Ishikawa (cell line): ENCODE data around the gene CCL15.

ENCODE experiments used
- CEBPB ChIP-seq: IDR thresholded peaks from 2 replicates; pipeline ENCODE4 v1.6.1; 2012
- CREB1 ChIP-seq: IDR thresholded peaks from 2 replicates; pipeline ENCODE4 v1.6.1; 2012; ENCODE audit warnings: low read depth
- EP300 ChIP-seq: IDR thresholded peaks from 2 replicates; pipeline ENCODE4 v1.6.1; 2012; ENCODE audit warnings: borderline replicate concordance
- FOXM1 ChIP-seq: IDR thresholded peaks from 2 replicates; pipeline ENCODE4 v1.6.1; 2012; ENCODE audit warnings: low read depth, borderline replicate concordance
- MAX ChIP-seq: IDR thresholded peaks from 2 replicates; pipeline ENCODE4 v1.6.1; 2012
- NFIC ChIP-seq: IDR thresholded peaks from 2 replicates; pipeline ENCODE4 v1.6.1; 2012
- RAD21 ChIP-seq: IDR thresholded peaks from 2 replicates; pipeline ENCODE4 v1.6.1; 2012; ENCODE audit warnings: low read depth
- REST ChIP-seq: IDR thresholded peaks from 2 replicates; pipeline ENCODE4 v1.6.1; 2012; ENCODE audit warnings: low read depth, mild to moderate bottlenecking
- TAF1 ChIP-seq: IDR thresholded peaks from 2 replicates; pipeline ENCODE4 v1.6.1; 2012; ENCODE audit warnings: low read depth, mild to moderate bottlenecking
- TCF12 ChIP-seq: IDR thresholded peaks from 2 replicates; pipeline ENCODE4 v1.6.1; 2012; ENCODE audit warnings: low read depth
- TEAD4 ChIP-seq: IDR thresholded peaks from 2 replicates; pipeline ENCODE4 v1.6.1; 2012
- USF1 ChIP-seq: IDR thresholded peaks from 2 replicates; pipeline ENCODE4 v1.6.1; 2012

GRCh38 chr17:35949401-35949800 is 52.0 kb downstream of the CCL15 start:
- TF ChIP-seq CEBPB (no peak), TEAD4 (no peak), CREB1 (no peak), EP300 (no peak), TAF1 (no peak), RAD21 (no peak), MAX (no peak), NFIC (no peak), TCF12 (no peak), USF1 (no peak), REST (no peak), FOXM1 (no peak)
